Thyroid gland (tissue), 4 donors: Measurements from ENCODE around the gene ADD1.

Experiments
- CTCF ChIP-seq, 6 experiments: fragments of 200-600 bp in 3 of 6; fragments of 450-650 bp in 3 of 6; sonication (generic) in 3 of 6; IDR thresholded peaks; one replicate each; pipeline ENCODE4 v1.5.1; 2016 to 2019; ENCODE audit warnings: antibody characterized with exemption in 6 of 6, mild to moderate bottlenecking in 2 of 6, inconsistent platforms in 1 of 6, moderate library complexity in 1 of 6
- POLR2A ChIP-seq, 2 donors: fragments of 450-650 bp; IDR thresholded peaks; one replicate each; pipeline ENCODE4 v1.6.1; 2017; ENCODE audit warnings: antibody characterized with exemption in 2 of 2, mild to moderate bottlenecking in 2 of 2, moderate library complexity in 1 of 2

DNA sequence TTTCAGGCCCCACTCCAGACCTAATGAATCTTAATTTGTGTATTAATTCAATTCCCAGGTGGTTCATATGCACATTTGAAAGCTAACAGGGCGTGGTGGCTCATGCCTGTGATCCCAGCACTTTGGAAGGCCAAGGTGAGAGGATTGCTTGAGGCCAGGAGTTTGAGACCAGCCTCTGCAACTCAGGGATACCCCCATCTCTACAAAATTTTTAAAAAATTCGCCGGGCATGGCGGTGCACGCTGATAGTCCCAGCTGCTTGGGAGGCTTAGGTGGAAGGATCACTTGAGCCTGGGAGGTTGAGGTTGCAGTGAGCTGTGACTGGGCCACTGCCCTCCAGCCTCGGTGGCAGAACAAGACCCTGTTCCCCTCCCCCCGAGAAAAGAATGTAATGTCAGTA is 31.2 kb downstream of the ADD1 start:
- TF ChIP-seq POLR2A (IDR thresholded peaks at IDR 0.05) (no peak), CTCF (IDR thresholded peaks at IDR 0.05) (no peak)
